SK-N-SH (cell line): ENCODE data around the gene PLAC1. TPM values are rescaled to one million over a fixed set of nuclear protein-coding genes. Genes with fewer than 3 reads are reported as not detected.

Experiments
- CTCF ChIA-PET: fragments of 300-600, 350-600 bp; formaldehyde crosslinking; extraction: SDS; loops from one replicate; lab custom pipeline; 2021; lab: Yijun Ruan, JAX
- POLR2A ChIA-PET: fragments of 350-600 bp; sonication (Branson Sonifier 250); formaldehyde crosslinking; extraction: SDS; loops from one replicate; lab custom pipeline; 2020; ENCODE audit warnings: antibody characterized with exemption, inconsistent platforms; lab: Yijun Ruan, JAX
- DNase-seq: peaks from one replicate; pipeline ENCODE4 v3.0.0; 2012
- H2AFZ ChIP-seq: fragments of 200-600 bp; sonication (generic); 2 replicates; pipeline ENCODE4 v1.8.1; 2016; ENCODE audit warnings: antibody characterized with exemption, mild to moderate bottlenecking, low read depth
- H3F3A ChIP-seq: fragments of 200-600 bp; sonication (generic); replicated peaks from 2 replicates; pipeline ENCODE3; 2016; ENCODE audit warnings: antibody characterized with exemption, mild to moderate bottlenecking; ENCODE audit not compliant: insufficient read depth
- H3K27ac ChIP-seq, 2 experiments: fragments of 200-500 bp in 1 of 2; fragments of 200-600 bp in 1 of 2; sonication (Bioruptor generic) in 1 of 2; sonication (generic), shearing (Covaris generic) in 1 of 2; 2 replicates each; pipeline versions ENCODE4 v1.5.1 to v1.6.1; 2014 to 2016; ENCODE audit warnings: low read depth in 2 of 2, inconsistent platforms in 1 of 2, low read length in 1 of 2, mild to moderate bottlenecking in 1 of 2, mixed read lengths in 1 of 2
- H3K27me3 ChIP-seq: fragments of 200-600 bp; sonication (generic), shearing (Covaris generic); 2 replicates; pipeline ENCODE4 v1.6.1; 2016; ENCODE audit warnings: mixed run types; ENCODE audit not compliant: insufficient read depth
- H3K36me3 ChIP-seq, 2 experiments: fragments of 200-500 bp in 1 of 2; fragments of 200-600 bp in 1 of 2; sonication (Bioruptor generic) in 1 of 2; sonication (generic) in 1 of 2; replicated peaks in 1 of 2; 2 replicates each; pipeline versions ENCODE3 to v1.5.1; 2014 to 2016; ENCODE audit warnings: low read length in 1 of 2, mild to moderate bottlenecking in 1 of 2; ENCODE audit not compliant: insufficient read depth in 2 of 2, control insufficient read depth in 1 of 2
- H3K4me1 ChIP-seq, 2 experiments: fragments of 200-500 bp in 1 of 2; fragments of 200-600 bp in 1 of 2; sonication (Bioruptor generic) in 1 of 2; sonication (generic), shearing (Covaris generic) in 1 of 2; 2 replicates each; pipeline versions ENCODE4 v1.5.1 to v1.6.1; 2014 to 2016; ENCODE audit warnings: low read depth in 1 of 2, low read length in 1 of 2, mixed run types in 1 of 2; ENCODE audit not compliant: insufficient read depth in 2 of 2, control insufficient read depth in 1 of 2
- H3K4me2 ChIP-seq: fragments of 200-600 bp; sonication (generic), shearing (Covaris generic); 2 replicates; pipeline ENCODE4 v1.6.1; 2017; ENCODE audit warnings: mixed run types
- H3K4me3 ChIP-seq, 2 experiments: fragments of 200-500 bp in 1 of 2; fragments of 200-600 bp in 1 of 2; sonication (Bioruptor generic) in 1 of 2; sonication (generic), shearing (Covaris generic) in 1 of 2; 2 replicates each; pipeline versions ENCODE4 v1.5.1 to v1.8.1; 2014 to 2016; ENCODE audit warnings: low read depth in 2 of 2, inconsistent platforms in 1 of 2, low read length in 1 of 2, mild to moderate bottlenecking in 1 of 2, mixed read lengths in 1 of 2, moderate library complexity in 1 of 2
- H3K79me2 ChIP-seq: fragments of 200-600 bp; sonication (generic); 2 replicates; pipeline ENCODE4 v1.8.1; 2017; ENCODE audit warnings: mild to moderate bottlenecking; ENCODE audit not compliant: insufficient read depth
- H3K9ac ChIP-seq: fragments of 200-600 bp; sonication (generic); 2 replicates; pipeline ENCODE4 v1.6.1; 2017; ENCODE audit warnings: mixed run types
- H3K9me2 ChIP-seq: fragments of 200-600 bp; sonication (generic); 2 replicates; pipeline ENCODE4 v1.6.1; 2017; ENCODE audit warnings: mixed run types
- H3K9me3 ChIP-seq: fragments of 200-600 bp; sonication (generic); 2 replicates; pipeline ENCODE4 v1.6.1; 2017; ENCODE audit warnings: mixed run types, mild to moderate bottlenecking, moderate library complexity
- H4K20me1 ChIP-seq: fragments of 200-600 bp; sonication (generic); 2 replicates; pipeline ENCODE4 v1.6.1; 2017; ENCODE audit warnings: mild to moderate bottlenecking, mixed run types; ENCODE audit not compliant: insufficient read depth
- CHD2 ChIP-seq: fragments of 150-350 bp; IDR thresholded peaks from 2 replicates; pipeline ENCODE4 v1.6.1; 2018; ENCODE audit warnings: low read length; ENCODE audit not compliant: partially characterized antibody
- CTCF ChIP-seq: fragments of 200-600 bp; sonication (generic); IDR thresholded peaks from 2 replicates; pipeline ENCODE4 v1.6.1; 2017; ENCODE audit warnings: antibody characterized with exemption, mild to moderate bottlenecking, moderate library complexity
- EP300 ChIP-seq, 2 experiments: IDR thresholded peaks; 2 replicates each; pipeline versions ENCODE4 v1.4.0 to v1.6.1; 2012; ENCODE audit warnings: borderline replicate concordance in 1 of 2, low read depth in 1 of 2, low read length in 1 of 2
- EZH2phosphoT487 ChIP-seq: fragments of 200-600 bp; sonication (generic); IDR thresholded peaks from 2 replicates; pipeline ENCODE4 v1.6.1; 2017; ENCODE audit warnings: low read depth, mixed run types, mild to moderate bottlenecking, antibody characterized with exemption, moderate library complexity, borderline replicate concordance
- FOXM1 ChIP-seq: IDR thresholded peaks from 2 replicates; pipeline ENCODE4 v1.4.0; 2012; ENCODE audit warnings: low read depth, mild to moderate bottlenecking
- GABPA ChIP-seq: IDR thresholded peaks from 2 replicates; pipeline ENCODE4 v1.4.0; 2012; ENCODE audit warnings: low read depth, mild to moderate bottlenecking
- GATA2 ChIP-seq: sonication (generic); formaldehyde crosslinking; IDR thresholded peaks from 2 replicates; pipeline ENCODE4 v1.5.0; 2020; ENCODE audit warnings: mild to moderate bottlenecking, missing genetic modification reagents
- IRF3 ChIP-seq: fragments of 150-350 bp; IDR thresholded peaks from 2 replicates; pipeline ENCODE4 v1.6.1; 2016; ENCODE audit warnings: mild to moderate bottlenecking, low read depth, low read length
- JUND ChIP-seq: IDR thresholded peaks from 2 replicates; pipeline ENCODE4 v1.4.0; 2012
- TAF1 ChIP-seq: IDR thresholded peaks from 2 replicates; pipeline ENCODE4 v1.6.1; 2012; ENCODE audit warnings: low read depth, mild to moderate bottlenecking, low read length, moderate library complexity, borderline replicate concordance
- USF1 ChIP-seq: IDR thresholded peaks from 2 replicates; pipeline ENCODE4 v1.4.0; 2012; ENCODE audit warnings: low read depth, borderline replicate concordance
- ZBTB33 ChIP-seq: IDR thresholded peaks from 2 replicates; pipeline ENCODE4 v1.4.0; 2012; ENCODE audit warnings: low read depth, borderline replicate concordance
- whole genome bisulfite sequencing: methylation state at CpG from one replicate; pipeline ENCODE4 v1.1.6; 2017; ENCODE audit warnings: low lambda C conversion rate; 5-methylcytosine and 5-hydroxymethylcytosine counted together
- polyA plus RNA-seq, 3 experiments: library from polyadenylated mRNA; depleted of rRNA; stranded (reverse); fragments of >200 nt; gene quantifications; 2 replicates each; pipeline ENCODE4 v1.2.3, GENCODE V29; 2012

Gene PLAC1
- polyA plus RNA-seq, 1 of the 3 experiments (the other 2 are of a cell fraction) = 50.9 TPM

- peaks cover 2 to 30% of the 10 kb centered on the region in 2 experiments for H3K4me1 ChIP-seq
- WGBS = 65% methylated on average over 1 of the region's 1 CpG
- H3K4me3 ChIP-seq = no peak overlapping the region
- no peaks in the 10 kb centered on the region for H3K9me3 ChIP-seq
- H2AFZ ChIP-seq = peak overlapping the region; percentile 77
- ChIA-PET POLR2A (no interaction called here), CTCF (no interaction called here)
- H3K27ac ChIP-seq = peak overlapping the region; percentile 70 to 74; a peak in 3 of 4 replicates
- H3K79me2 ChIP-seq = no peaks in the 10 kb centered on the region
- no peaks in the 10 kb centered on the region for H4K20me1 ChIP-seq
- no peaks in the 10 kb centered on the region for H3K9me2 ChIP-seq
- DNase-seq = no peak
- peaks cover 19% of the 10 kb centered on the region for H3F3A ChIP-seq
- H3K9ac ChIP-seq = peak overlapping the region; percentile 10; the same call in 1 of the 2 replicates
- H3K36me3 ChIP-seq = no peaks in the 10 kb centered on the region
- H3K4me2 ChIP-seq = no peak overlapping the region
- no peaks in the 10 kb centered on the region for H3K27me3 ChIP-seq
- TF ChIP-seq IRF3 = no peak
- TF ChIP-seq GABPA = no peak
- no peak for TF ChIP-seq EZH2phosphoT487
- TF ChIP-seq TAF1 = no peak
- no peak for TF ChIP-seq ZBTB33
- TF ChIP-seq CTCF = no peak
These were observed 34.0 kb upstream of the PLAC1 start for GRCh38 chrX:134692233-134692632.

GRCh38 chrX:134691453-134691852 lies 33.2 kb upstream of the PLAC1 start:
- 86% methylated on average over 7 of the region's 7 CpGs for WGBS
- Histone ChIP-seq H3K27me3 (no peaks in the 10 kb centered on the region), H3K9me2 (no peaks in the 10 kb centered on the region), H3K27ac (peak overlapping the region; percentile 70 to 74; a peak in 3 of 4 replicates), H3K4me2 (no peak overlapping the region), H3K9me3 (no peaks in the 10 kb centered on the region), H3K4me3 (no peak overlapping the region), H3K9ac (no peak overlapping the region), H2AFZ (peak overlapping the region; percentile 0; the same call in 1 of the 2 replicates), H3K79me2 (no peaks in the 10 kb centered on the region), H3K4me1 (peaks cover 2 to 30% of the 10 kb centered on the region in 2 experiments), H3K36me3 (no peaks in the 10 kb centered on the region), H3F3A (peaks cover 22% of the 10 kb centered on the region), H4K20me1 (no peaks in the 10 kb centered on the region)
- ChIA-PET POLR2A (no interaction called here), CTCF (no interaction called here)
- TF ChIP-seq FOXM1 (no peak), GATA2 (CRISPR knock-in tag) (no peak), USF1 (no peak), CHD2 (no peak), JUND (no peak), EP300 (IDR thresholded peaks at IDR 0.05; ENCODE audit: borderline replicate concordance in 1 of 2, low read depth in 1 of 2, low read length in 1 of 2) (no peak)
- no peak for DNase-seq
